NCI-H510A treated with DMSO at 0.1 percent for 48 hours (cell line): ENCODE measurements around the gene CLASP1.
"Not testable (repeated sequence)": the region's sequence is repeated elsewhere in the genome, so short reads cannot be mapped to it uniquely, and the experiment has no call there.

Source experiments
- DNase-seq: peaks from one replicate; lab custom pipeline; 2025; lab: John Stamatoyannopoulos, UW

CLASP1 gene

DNA sequence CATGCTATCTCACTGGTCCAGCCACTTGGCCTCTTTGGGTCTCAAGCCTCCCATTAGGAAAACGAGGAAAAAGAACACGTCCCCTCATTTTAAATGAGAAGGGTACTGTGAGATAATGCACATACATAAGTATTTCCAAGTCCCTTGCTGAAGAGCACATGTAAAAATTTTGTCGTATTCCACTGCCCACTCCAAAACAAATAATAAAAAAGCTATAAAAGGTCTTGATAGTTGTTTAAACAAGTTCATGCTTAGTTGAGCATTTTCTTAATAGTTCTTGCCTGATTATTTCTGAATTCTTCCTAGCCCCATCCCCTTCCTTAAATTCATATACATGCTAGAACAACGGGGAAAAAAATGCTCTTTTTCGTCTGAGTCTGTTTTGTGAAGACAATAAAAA, 228.8 kb downstream of the CLASP1 start:
- no peak for DNase-seq

DNA sequence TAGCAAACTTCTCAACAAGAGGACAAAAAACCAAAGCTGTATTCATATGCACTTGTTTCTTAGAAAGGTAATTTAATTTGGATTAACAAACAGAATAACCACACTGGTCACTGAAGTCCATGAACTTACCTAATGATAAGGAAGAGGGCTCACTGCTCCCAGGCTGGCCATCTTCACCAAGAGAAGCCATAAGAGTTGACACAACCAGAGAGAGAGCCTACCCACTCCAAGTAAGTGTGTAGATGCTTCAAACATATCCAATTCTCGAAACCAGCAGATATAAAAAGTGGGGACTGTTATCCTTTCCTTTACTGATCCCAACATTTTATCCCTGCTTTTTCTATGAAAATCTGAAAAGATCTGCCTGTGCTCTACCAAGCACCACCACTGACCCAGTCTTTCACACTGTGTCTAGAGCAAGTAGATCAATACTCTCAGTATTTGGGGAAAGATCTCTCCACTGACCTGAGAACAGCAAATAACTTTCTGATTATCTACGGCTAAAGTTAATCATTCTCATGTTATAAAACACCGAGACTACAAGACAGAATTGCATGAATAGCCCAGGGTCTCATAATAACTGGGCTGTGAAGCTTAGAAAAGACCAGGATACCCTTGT, 230.1 kb downstream of the CLASP1 start:
- no peak for DNase-seq

GRCh38 chr2:121418494-121419058, 230.7 kb downstream of the CLASP1 start:
- DNase-seq: no peak

- no peak for DNase-seq
Observed at GRCh38 chr2:121417826-121418225, 231.4 kb downstream of the CLASP1 start.

DNA sequence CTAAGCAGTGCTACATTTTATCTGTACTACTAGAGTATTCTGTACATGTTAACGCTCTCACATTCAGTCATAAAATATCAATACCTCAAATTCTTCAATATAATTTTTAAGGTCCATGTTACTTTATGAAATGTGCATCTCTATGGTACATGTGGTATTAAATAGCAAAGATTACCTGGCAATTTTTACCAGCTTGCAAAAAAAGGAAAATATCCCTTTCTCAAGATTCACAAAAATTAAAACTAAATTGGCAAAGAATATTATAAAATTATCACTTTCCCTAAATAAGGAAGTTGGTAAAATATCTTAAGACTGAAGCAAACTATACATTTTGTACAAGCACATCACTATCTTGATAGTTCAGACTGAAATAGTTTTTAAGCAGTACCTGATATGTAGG, 233.5 kb downstream of the CLASP1 start:
- DNase-seq: no peak

- DNase-seq: no peak
Observed at GRCh38 chr2:121412349-121412748, 236.9 kb downstream of the CLASP1 start.

DNA sequence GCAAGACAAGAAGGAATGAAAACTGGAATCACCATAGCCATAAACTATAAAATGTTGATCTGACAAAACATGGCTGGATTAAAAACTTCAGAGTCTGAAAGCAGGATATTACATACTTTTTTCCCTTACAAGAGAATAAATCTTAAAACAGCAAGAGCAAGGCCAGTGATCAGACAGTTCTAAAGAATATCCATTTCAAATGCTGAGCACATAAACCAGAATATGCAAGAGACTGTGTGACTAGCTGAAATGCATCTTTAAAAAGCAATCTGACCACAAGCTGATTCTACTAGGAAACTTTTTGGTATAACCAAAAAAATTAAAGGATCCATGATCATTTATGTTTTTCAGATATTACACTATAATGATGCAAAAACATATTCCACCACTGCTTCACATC, 239.3 kb downstream of the CLASP1 start:
- DNase-seq: no peak

DNA sequence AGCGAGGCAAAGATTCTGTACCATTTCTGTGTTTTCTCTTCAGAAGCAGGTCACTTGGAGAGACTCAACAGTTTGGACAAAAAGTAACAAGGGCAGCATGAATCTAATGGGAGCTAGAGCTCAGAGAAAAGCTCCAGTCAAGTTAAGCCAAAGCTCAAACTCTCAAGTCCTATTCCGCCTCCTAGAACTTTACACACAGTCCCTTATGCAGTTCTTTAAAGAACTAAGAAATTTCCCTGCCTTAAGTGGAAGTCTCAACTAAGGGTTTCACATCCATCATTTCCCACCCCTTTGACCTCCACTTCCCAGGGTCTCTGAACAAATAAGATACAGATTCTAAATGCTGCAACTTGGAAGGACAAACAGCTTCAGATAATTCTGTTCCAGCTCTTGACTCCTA, 239.9 kb downstream of the CLASP1 start:
- DNase-seq: no peak

DNA sequence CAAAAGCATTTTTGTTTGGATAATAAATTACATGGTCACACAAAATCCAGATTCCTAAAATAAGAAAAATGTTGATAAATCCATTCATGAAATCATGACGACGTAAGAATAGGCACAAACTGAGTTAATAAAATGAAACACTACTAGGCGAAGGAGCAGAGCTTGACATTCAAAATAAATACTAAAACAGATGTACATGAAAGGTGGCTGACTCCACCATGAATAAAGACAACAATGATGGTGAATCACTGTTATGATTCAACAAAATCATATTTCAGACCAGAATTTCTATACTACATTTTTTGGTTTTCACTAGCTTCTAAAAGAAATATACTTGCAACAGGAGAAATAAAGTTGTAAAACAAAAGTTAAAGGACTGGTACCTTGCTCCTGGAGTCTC, 240.6 kb downstream of the CLASP1 start:
- no peak for DNase-seq

GRCh38 chr2:121405233-121405632, 244.0 kb downstream of the CLASP1 start:
- peak; percentile 76 for DNase-seq

GRCh38 chr2:121400201-121400600, 249.1 kb downstream of the CLASP1 start:
- DNase-seq: no peak

GRCh38 chr2:121398853-121399252, 250.4 kb downstream of the CLASP1 start:
- DNase-seq: no peak

DNA sequence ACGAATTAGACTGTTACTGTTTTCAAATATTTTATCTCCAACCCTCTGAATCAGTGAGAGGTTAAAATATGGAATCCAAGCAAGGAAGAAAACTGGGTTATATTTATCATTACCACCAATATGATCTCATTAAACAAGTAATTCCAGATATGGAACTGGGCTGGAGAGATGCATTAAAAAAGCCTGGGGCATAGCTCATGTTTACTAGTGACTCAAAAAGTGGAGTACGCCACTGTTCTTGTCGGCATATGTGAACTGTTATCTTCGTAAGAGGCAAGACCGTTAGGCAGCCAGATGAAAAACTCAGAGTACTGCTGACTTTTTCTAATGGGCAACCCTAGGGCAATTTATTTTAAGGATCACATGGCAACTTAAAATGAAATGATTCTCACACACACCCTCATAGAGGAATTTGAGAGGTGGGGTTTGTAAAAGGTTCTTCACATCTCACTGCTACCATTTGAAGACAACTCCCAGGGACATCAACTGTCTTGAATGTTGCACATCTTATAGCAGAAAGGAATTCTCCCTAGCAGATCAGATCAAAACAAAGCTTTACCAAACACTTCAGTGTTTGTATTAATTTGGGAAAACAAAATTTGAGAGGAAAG, 259.1 kb downstream of the CLASP1 start:
- no peak for DNase-seq

GRCh38 chr2:121388371-121388770, 260.9 kb downstream of the CLASP1 start:
- DNase-seq: no peak

GRCh38 chr2:121387591-121388325, 261.5 kb downstream of the CLASP1 start:
- DNase-seq: no peak

GRCh38 chr2:121386707-121387106, 262.6 kb downstream of the CLASP1 start:
- DNase-seq: no peak

DNA sequence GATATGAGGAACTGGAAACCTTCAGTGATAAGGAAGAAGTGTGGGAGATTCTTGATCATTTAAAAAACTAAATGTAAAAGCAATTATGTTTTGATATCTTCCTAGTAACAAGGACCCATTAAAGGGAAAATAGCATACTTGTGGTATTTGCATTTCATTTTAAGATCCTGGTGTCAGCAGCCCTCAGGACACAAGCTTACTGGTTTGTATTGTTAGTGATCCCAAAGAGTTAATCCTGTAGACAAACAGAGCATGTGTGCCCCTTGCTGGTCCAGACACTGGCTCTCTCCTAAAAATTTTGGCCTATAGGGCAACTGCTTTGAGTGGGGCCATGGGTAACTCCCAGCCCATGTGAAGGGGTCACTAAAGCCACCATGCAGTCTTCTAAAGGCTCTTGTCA, 263.2 kb downstream of the CLASP1 start:
- no peak for DNase-seq

DNA sequence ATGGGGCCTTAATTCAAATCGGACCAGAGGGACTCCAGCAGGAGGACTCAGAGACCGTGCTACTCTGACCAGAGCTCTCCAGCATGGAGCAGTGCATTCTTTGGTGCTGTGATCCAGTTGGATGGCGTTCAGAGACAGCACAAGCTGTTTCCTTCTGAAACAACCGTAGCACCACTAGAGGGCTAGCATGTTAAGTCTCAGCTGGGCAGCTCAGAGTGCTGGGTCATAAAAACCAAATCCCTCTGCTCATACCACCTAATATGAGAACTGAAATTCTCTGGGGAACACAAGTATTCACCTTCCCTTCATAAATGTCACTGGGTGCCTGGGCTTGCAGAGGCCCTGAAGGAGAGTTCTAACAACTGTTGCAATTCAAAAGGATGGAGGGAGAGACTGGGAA, 266.5 kb downstream of the CLASP1 start:
- DNase-seq: no peak

DNA sequence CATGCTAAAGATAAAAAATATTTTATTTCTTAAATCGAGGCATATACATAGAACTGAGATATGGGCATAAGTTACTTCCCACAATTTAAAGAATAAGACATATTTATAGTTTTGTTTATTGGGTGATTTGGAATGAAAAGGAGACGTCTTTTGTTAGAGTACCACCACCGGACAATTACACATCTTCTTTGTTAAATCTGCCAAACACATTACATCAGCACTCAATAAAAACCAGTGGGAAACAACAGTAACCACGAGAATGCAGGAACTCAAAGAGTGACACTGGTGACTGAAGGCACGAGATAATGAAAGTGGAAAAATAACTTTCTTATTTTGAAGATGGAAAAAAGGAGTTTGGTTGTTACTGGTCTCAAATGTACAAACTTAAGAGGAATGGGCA, 271.6 kb downstream of the CLASP1 start:
- DNase-seq: no peak

GRCh38 chr2:121376535-121377250, 272.6 kb downstream of the CLASP1 start:
- DNase-seq: no peak

GRCh38 chr2:121375621-121376159, 273.6 kb downstream of the CLASP1 start:
- no peak for DNase-seq

DNA sequence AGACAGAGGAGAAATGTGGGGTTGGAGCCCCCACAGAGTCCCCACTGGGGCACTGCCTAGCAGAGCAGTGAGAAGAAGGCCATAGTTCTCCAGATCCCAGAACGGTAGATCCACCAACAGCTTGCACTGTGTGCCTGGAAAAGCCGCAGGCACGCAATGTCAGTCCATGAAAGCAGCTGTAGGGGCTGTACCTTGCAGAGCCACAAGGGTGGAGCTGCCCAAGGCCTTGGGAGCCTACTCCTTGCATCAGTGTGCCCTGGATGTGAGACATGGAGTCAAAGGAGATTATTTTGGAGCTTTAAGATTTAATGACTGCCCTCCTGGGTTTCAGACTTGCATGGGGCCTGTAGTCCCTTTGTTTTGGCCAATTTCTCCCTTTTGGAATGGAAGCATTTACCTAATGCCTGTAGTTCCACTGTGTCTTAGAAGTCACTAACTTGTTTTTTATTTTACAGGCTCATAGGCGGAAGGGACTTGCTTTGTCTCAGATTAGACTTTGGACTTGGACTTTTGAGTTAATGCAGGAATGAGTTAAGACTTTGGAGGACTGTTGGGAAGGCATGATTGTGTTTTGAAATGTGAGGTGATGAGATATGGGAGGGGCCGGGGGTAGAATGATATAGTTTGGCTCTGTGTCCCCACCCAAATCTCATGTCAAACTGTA, 274.7 kb downstream of the CLASP1 start:
- not testable (repeated sequence) for DNase-seq
